Hepatocyte (in vitro differentiated cells): ENCODE results near the gene KCND3. TPM values are rescaled to one million over a fixed set of nuclear protein-coding genes. Genes with fewer than 3 reads are reported as not detected.

ENCODE experiments used
- DNase-seq: peaks from one replicate; pipeline ENCODE4 v3.0.0-alpha.2; 2016; ENCODE audit warnings: low spot score
- H2AFZ ChIP-seq: fragments of 200-600 bp; sonication (generic); 2 replicates; pipeline ENCODE4 v1.6.0; 2016; ENCODE audit warnings: antibody characterized with exemption, mild to moderate bottlenecking
- H3K27ac ChIP-seq: fragments of 200-600 bp; sonication (generic); 2 replicates; pipeline ENCODE4 v1.5.1; 2016; ENCODE audit warnings: mild to moderate bottlenecking
- H3K27me3 ChIP-seq: fragments of 200-600 bp; sonication (generic); 2 replicates; pipeline ENCODE4 v1.6.1; 2016
- H3K36me3 ChIP-seq: fragments of 200-600 bp; sonication (generic); replicated peaks from 2 replicates; pipeline ENCODE4 v1.5.1; 2016; ENCODE audit warnings: low read depth; ENCODE audit not compliant: insufficient read depth
- H3K4me1 ChIP-seq: fragments of 200-600 bp; sonication (generic); 2 replicates; pipeline ENCODE4 v1.5.1; 2016; ENCODE audit warnings: mild to moderate bottlenecking, moderate library complexity; ENCODE audit not compliant: insufficient read depth
- H3K4me2 ChIP-seq: fragments of 200-600 bp; sonication (generic); 2 replicates; pipeline ENCODE4 v1.6.0; 2016
- H3K4me3 ChIP-seq: fragments of 200-600 bp; sonication (generic); 2 replicates; pipeline ENCODE4 v1.5.1; 2016; ENCODE audit warnings: mild to moderate bottlenecking
- H3K79me2 ChIP-seq: fragments of 200-600 bp; sonication (generic); 2 replicates; pipeline ENCODE4 v1.6.0; 2017; ENCODE audit warnings: mild to moderate bottlenecking
- H3K9me2 ChIP-seq: fragments of 200-600 bp; sonication (generic); replicated peaks from 2 replicates; pipeline ENCODE4 v1.6.0; 2017; ENCODE audit warnings: mild to moderate bottlenecking; ENCODE audit not compliant: insufficient read depth
- H3K9me3 ChIP-seq: fragments of 200-600 bp; sonication (generic); 2 replicates; pipeline ENCODE4 v1.5.1; 2016; ENCODE audit warnings: low read depth, mild to moderate bottlenecking
- H4K20me1 ChIP-seq: fragments of 200-600 bp; sonication (generic); 2 replicates; pipeline ENCODE4 v1.6.0; 2016; ENCODE audit warnings: mild to moderate bottlenecking; ENCODE audit not compliant: insufficient read depth, poor library complexity, severe bottlenecking
- CTCF ChIP-seq: fragments of 200-600 bp; sonication (generic); IDR thresholded peaks from 2 replicates; pipeline ENCODE4 v1.5.1; 2016; ENCODE audit warnings: antibody characterized with exemption, mild to moderate bottlenecking; ENCODE audit not compliant: poor library complexity
- EZH2 ChIP-seq: fragments of 200-600 bp; sonication (generic); IDR thresholded peaks from 2 replicates; pipeline ENCODE4 v1.6.1; 2016; ENCODE audit warnings: antibody characterized with exemption, mild to moderate bottlenecking, borderline replicate concordance
- EZH2phosphoT487 ChIP-seq: fragments of 200-600 bp; sonication (generic); IDR thresholded peaks from one replicate; pipeline ENCODE4 v1.6.1; 2018; ENCODE audit warnings: antibody characterized with exemption, mild to moderate bottlenecking, low read depth, moderate library complexity; ENCODE audit not compliant: unreplicated experiment, severe bottlenecking
- WGBS: methylation state at CpG from one replicate; pipeline ENCODE4 v1.1.6; 2016; ENCODE audit warnings: low lambda C conversion rate; ENCODE audit errors: missing lambda C conversion rate; 5-methylcytosine and 5-hydroxymethylcytosine counted together
- polyA plus RNA-seq: library from polyadenylated mRNA; unstranded; fragments of >200 nt; fragmentation: Nextera tagmentation; extraction: Ambion mirVana; gene quantifications from 2 replicates; pipeline ENCODE4 v1.2.1, GENCODE V29; 2016
- total RNA-seq: library from RNA; depleted of rRNA; stranded (reverse); fragments of >200 nt; gene quantifications from 2 replicates; pipeline ENCODE4 v1.2.3, GENCODE V29; 2014

KCND3 gene
- total and polyA plus RNA-seq, 2 experiments from 2014 or later: 1.4 to 2.7 TPM

- Histone ChIP-seq H3K4me1 (no peaks in the 10 kb centered on the region), H3K9me3 (no peaks in the 10 kb centered on the region), H3K36me3 (no peaks in the 10 kb centered on the region), H3K9me2 (no peaks in the 10 kb centered on the region), H4K20me1 (no peaks in the 10 kb centered on the region), H3K27ac (no peak overlapping the region), H3K79me2 (no peaks in the 10 kb centered on the region), H3K4me3 (no peak overlapping the region), H3K4me2 (no peak overlapping the region), H3K27me3 (no peaks in the 10 kb centered on the region), H2AFZ (no peak overlapping the region)
- no peak for DNase-seq
- 89% methylated on average over 11 of the region's 11 CpGs for WGBS
- no peak for TF ChIP-seq CTCF
- no peak for TF ChIP-seq EZH2phosphoT487
- TF ChIP-seq EZH2: no peak
Observed at GRCh38 chr1:111961773-111962565, 27.5 kb downstream of the KCND3 start.

DNA sequence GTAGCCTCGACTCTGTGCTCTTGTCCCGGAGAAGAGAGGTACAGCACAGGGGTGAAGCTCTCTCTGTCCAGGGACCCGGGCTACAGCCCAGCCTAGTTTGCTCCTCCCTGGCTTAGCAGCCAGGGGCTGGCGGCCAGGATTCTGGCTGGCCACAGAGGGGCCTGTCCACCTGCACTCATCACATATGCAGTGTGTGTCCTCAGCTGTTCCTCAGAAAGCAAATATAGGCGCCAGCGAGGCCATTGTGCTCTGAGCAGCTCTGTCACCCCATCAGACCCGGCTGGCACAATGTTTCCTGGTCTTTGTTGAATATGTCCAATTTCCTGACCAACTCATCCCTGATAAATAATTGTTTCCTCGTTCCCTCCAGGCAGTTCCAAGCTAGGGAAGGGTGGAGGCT is 28.5 kb downstream of the KCND3 start:
- no peak overlapping the region for H3K4me2 ChIP-seq
- no peak overlapping the region for H2AFZ ChIP-seq
- no peaks in the 10 kb centered on the region for H3K36me3 ChIP-seq
- WGBS: 80% methylated on average over 8 of the region's 8 CpGs
- H3K9me2 ChIP-seq: no peaks in the 10 kb centered on the region
- no peaks in the 10 kb centered on the region for H3K27me3 ChIP-seq
- H3K27ac ChIP-seq: no peak overlapping the region
- H3K4me1 ChIP-seq: no peaks in the 10 kb centered on the region
- no peaks in the 10 kb centered on the region for H4K20me1 ChIP-seq
- H3K9me3 ChIP-seq: no peaks in the 10 kb centered on the region
- no peak for DNase-seq
- no peak for TF ChIP-seq EZH2
- no peak for TF ChIP-seq CTCF
- no peak for TF ChIP-seq EZH2phosphoT487
- no peak overlapping the region for H3K4me3 ChIP-seq
- no peaks in the 10 kb centered on the region for H3K79me2 ChIP-seq

- Histone ChIP-seq H3K4me3 (no peak overlapping the region), H3K27ac (no peak overlapping the region), H3K4me1 (no peaks in the 10 kb centered on the region), H2AFZ (no peak overlapping the region), H4K20me1 (no peaks in the 10 kb centered on the region), H3K4me2 (no peak overlapping the region), H3K79me2 (no peaks in the 10 kb centered on the region), H3K36me3 (no peaks in the 10 kb centered on the region), H3K9me3 (no peaks in the 10 kb centered on the region), H3K27me3 (no peaks in the 10 kb centered on the region), H3K9me2 (no peaks in the 10 kb centered on the region)
- no peak for DNase-seq
- WGBS: 82% methylated on average over 4 of the region's 4 CpGs
- TF ChIP-seq EZH2: no peak
- no peak for TF ChIP-seq CTCF
- TF ChIP-seq EZH2phosphoT487: no peak
Observed at GRCh38 chr1:111959436-111959835, 30.0 kb downstream of the KCND3 start.
